H9 (cell line): ENCODE results near the gene SPX. TPM values are rescaled to one million over a fixed set of nuclear protein-coding genes. Genes with fewer than 3 reads are reported as not detected.

Source experiments
- DNase-seq: peaks from one replicate; pipeline ENCODE4 v3.0.0-alpha.2; 2017
- H2AFZ ChIP-seq: one replicate; pipeline ENCODE4 v1.6.1; 2013; ENCODE audit warnings: mild to moderate bottlenecking, low read length, control low read depth, moderate library complexity
- H2AK5ac ChIP-seq: 2 replicates; pipeline ENCODE4 v1.6.1; 2013; ENCODE audit warnings: low read length, control low read depth, mixed read lengths; ENCODE audit not compliant: insufficient read length
- H2BK120ac ChIP-seq: one replicate; pipeline ENCODE4 v1.6.1; 2013; ENCODE audit warnings: low read depth, mild to moderate bottlenecking, low read length, control low read depth, inconsistent platforms; ENCODE audit not compliant: poor library complexity, severe bottlenecking
- H2BK12ac ChIP-seq: 2 replicates; pipeline ENCODE4 v1.6.1; 2013; ENCODE audit warnings: low read length, control low read depth, mixed read lengths, low read depth; ENCODE audit not compliant: insufficient read length
- H2BK15ac ChIP-seq: 2 replicates; pipeline ENCODE4 v1.6.1; 2013; ENCODE audit warnings: low read depth, low read length, control low read depth
- H2BK20ac ChIP-seq: one replicate; pipeline ENCODE4 v1.6.1; 2013; ENCODE audit warnings: low read depth, mild to moderate bottlenecking, low read length, control low read depth, inconsistent platforms; ENCODE audit not compliant: poor library complexity, severe bottlenecking
- H2BK5ac ChIP-seq: 2 replicates; pipeline ENCODE4 v1.6.1; 2013; ENCODE audit warnings: low read length, control low read depth, mixed read lengths; ENCODE audit not compliant: insufficient read length
- H3K14ac ChIP-seq: 2 replicates; pipeline ENCODE4 v1.6.1; 2013; ENCODE audit warnings: low read length, control low read depth; ENCODE audit not compliant: insufficient read depth
- H3K18ac ChIP-seq: 2 replicates; pipeline ENCODE4 v1.6.1; 2013; ENCODE audit warnings: low read depth, mild to moderate bottlenecking, mixed read lengths, low read length, control low read depth; ENCODE audit not compliant: insufficient read length
- H3K23ac ChIP-seq: 2 replicates; pipeline ENCODE4 v1.6.1; 2013; ENCODE audit warnings: low read length, control low read depth, mixed read lengths, low read depth; ENCODE audit not compliant: insufficient read length
- H3K23me2 ChIP-seq: 2 replicates; pipeline ENCODE4 v1.6.1; 2013; ENCODE audit warnings: low read depth, mild to moderate bottlenecking, mixed read lengths, low read length, control low read depth; ENCODE audit not compliant: insufficient read length, poor library complexity, severe bottlenecking
- H3K27ac ChIP-seq: 2 replicates; pipeline ENCODE4 v1.5.1; 2013; ENCODE audit warnings: low read length, control low read depth, mixed read lengths, low read depth; ENCODE audit not compliant: insufficient read length
- H3K27me3 ChIP-seq: 2 replicates; pipeline ENCODE4 v1.6.1; 2013; ENCODE audit warnings: low read length, control low read depth, inconsistent platforms; ENCODE audit not compliant: insufficient read depth
- H3K4ac ChIP-seq: 2 replicates; pipeline ENCODE4 v1.6.1; 2013; ENCODE audit warnings: low read depth, mild to moderate bottlenecking, control low read depth, inconsistent platforms, low read length, moderate library complexity
- H3K4me1 ChIP-seq: 2 replicates; pipeline ENCODE4 v1.6.1; 2013; ENCODE audit warnings: low read length, control low read depth, inconsistent platforms; ENCODE audit not compliant: insufficient read depth
- H3K4me2 ChIP-seq: 2 replicates; pipeline ENCODE4 v1.6.1; 2013; ENCODE audit warnings: low read length, control low read depth, mixed read lengths; ENCODE audit not compliant: insufficient read length, insufficient read depth
- H3K56ac ChIP-seq: 2 replicates; pipeline ENCODE4 v1.6.1; 2013; ENCODE audit warnings: low read depth, mild to moderate bottlenecking, mixed read lengths, low read length, control low read depth; ENCODE audit not compliant: insufficient read length
- H3K79me1 ChIP-seq: 2 replicates; pipeline ENCODE4 v1.6.1; 2013; ENCODE audit warnings: low read depth, mild to moderate bottlenecking, moderate library complexity, low read length, control low read depth, inconsistent platforms; ENCODE audit not compliant: insufficient read depth, poor library complexity, severe bottlenecking
- H3K79me2 ChIP-seq: 2 replicates; pipeline ENCODE4 v1.6.1; 2013; ENCODE audit warnings: low read length, control low read depth, inconsistent platforms; ENCODE audit not compliant: insufficient read depth
- H3K9ac ChIP-seq: 2 replicates; pipeline ENCODE4 v1.6.1; 2013; ENCODE audit warnings: low read length, control low read depth, mixed read lengths; ENCODE audit not compliant: insufficient read length; ENCODE audit errors: extremely low read depth
- H3K9me3 ChIP-seq: one replicate; pipeline ENCODE4 v1.6.1; 2013; ENCODE audit warnings: low read depth, low read length, inconsistent platforms; ENCODE audit not compliant: control insufficient read depth
- H3T11ph ChIP-seq: one replicate; pipeline ENCODE4 v1.6.1; 2013; ENCODE audit warnings: mild to moderate bottlenecking, low read length, control low read depth, inconsistent platforms
- H4K20me1 ChIP-seq: one replicate; pipeline ENCODE4 v1.6.1; 2013; ENCODE audit not compliant: control insufficient read depth, insufficient read length, insufficient read depth
- H4K5ac ChIP-seq: 2 replicates; pipeline ENCODE4 v1.6.1; 2013; ENCODE audit warnings: low read depth, mild to moderate bottlenecking, mixed read lengths, low read length, control low read depth; ENCODE audit not compliant: insufficient read length
- H4K8ac ChIP-seq: replicated peaks from 2 replicates; pipeline ENCODE4 v1.6.1; 2013; ENCODE audit warnings: low read length, control low read depth, mixed read lengths, low read depth; ENCODE audit not compliant: insufficient read length
- H4K91ac ChIP-seq: 2 replicates; pipeline ENCODE4 v1.6.1; 2013; ENCODE audit warnings: low read depth, mild to moderate bottlenecking, moderate library complexity, mixed read lengths, low read length, control low read depth; ENCODE audit not compliant: insufficient read length
- H3K27ac Mint-ChIP-seq, 3 experiments: 2 replicates in 2 of 3; 3 replicates in 1 of 3; pipeline ENCODE4 v1.8.0; 2020 to 2021; ENCODE audit warnings: mixed read lengths in 3 of 3, mild to moderate bottlenecking in 1 of 3, moderate library complexity in 1 of 3
- H3K27me3 Mint-ChIP-seq: 2 replicates; pipeline ENCODE4 v1.8.0; 2021; ENCODE audit warnings: low read depth, mild to moderate bottlenecking, moderate library complexity, mixed read lengths
- H3K36me3 Mint-ChIP-seq, 3 experiments: 2 replicates in 2 of 3; 3 replicates in 1 of 3; pipeline ENCODE4 v1.8.0; 2020 to 2021; ENCODE audit warnings: low read depth in 3 of 3, mixed read lengths in 3 of 3; ENCODE audit not compliant: insufficient read depth in 1 of 3
- H3K4me1 Mint-ChIP-seq, 2 experiments: 2 replicates each; pipeline ENCODE4 v1.8.0; 2020; ENCODE audit warnings: mixed read lengths in 2 of 2
- H3K4me3 Mint-ChIP-seq, 2 experiments: 2 replicates in 1 of 2; 3 replicates in 1 of 2; pipeline ENCODE4 v1.8.0; 2020 to 2021; ENCODE audit warnings: mild to moderate bottlenecking in 2 of 2, mixed read lengths in 2 of 2, moderate library complexity in 1 of 2
- H3K9me3 Mint-ChIP-seq, 2 experiments: 2 replicates in 1 of 2; 3 replicates in 1 of 2; pipeline ENCODE4 v1.8.0; 2020; ENCODE audit warnings: mild to moderate bottlenecking in 2 of 2, mixed read lengths in 2 of 2, moderate library complexity in 1 of 2
- WGBS: extraction: QIAGEN DNeasy Blood & Tissue Kit; methylation state at CpG from one replicate; pipeline ENCODE4 v1.1.7; 2013; ENCODE audit warnings: missing lambda C conversion rate, low lambda C conversion rate, mixed read lengths; ENCODE audit not compliant: insufficient read length; ENCODE audit errors: extremely low coverage; 5-methylcytosine and 5-hydroxymethylcytosine counted together
- total RNA-seq: library from RNA; stranded (reverse); gene quantifications from 2 replicates; pipeline ENCODE4 v1.2.1, GENCODE V29; 2021
- TF ChIP-seq, protein P1 (sequence below): fragments of 200-600 bp; sonication (generic); conservative IDR thresholded peaks from 3 replicates; pipeline ENCODE4 v1.8.0; 2021; ENCODE audit warnings: antibody characterized with exemption, mild to moderate bottlenecking

SPX gene
- total RNA-seq, 1 experiment from 2014 or later = 0.35 TPM

DNA sequence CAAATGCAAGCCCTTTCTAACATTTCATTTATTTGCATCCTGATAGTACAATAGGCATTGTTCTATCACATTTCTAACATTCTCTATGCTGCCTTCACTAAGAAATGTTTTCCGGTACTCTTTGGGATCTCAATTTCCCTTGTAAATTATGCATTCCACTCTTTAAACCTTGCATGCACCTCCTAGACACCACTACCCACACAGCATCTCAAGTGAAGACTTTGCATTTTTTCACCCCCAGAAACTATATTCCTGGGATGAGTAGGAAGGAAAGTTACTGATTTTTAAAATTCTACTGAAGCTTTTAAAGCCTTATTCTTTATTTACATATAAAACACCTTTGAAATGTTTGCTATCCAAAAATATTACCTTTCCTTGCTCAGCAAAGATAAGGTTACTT is 51.4 kb downstream of the SPX start:
- H3T11ph ChIP-seq = no peak overlapping the region
- WGBS = no CpG with 5 or more reads among the region's 1 CpG
- H3K14ac ChIP-seq = no peak overlapping the region
- H3K23me2 ChIP-seq = no peaks in the 10 kb centered on the region
- no peak overlapping the region for H4K8ac ChIP-seq
- no peaks in the 10 kb centered on the region for H3K27me3 Mint-ChIP-seq
- peaks cover 0 to 4% of the 10 kb centered on the region in 2 experiments; a peak in 2 of 4 replicates for H3K4me1 Mint-ChIP-seq
- H3K4me2 ChIP-seq = no peak overlapping the region
- H4K91ac ChIP-seq = no peak overlapping the region
- H3K4ac ChIP-seq = no peak overlapping the region
- DNase-seq = no peak
- no peak overlapping the region for H3K27ac ChIP-seq
- no peak overlapping the region for H2AK5ac ChIP-seq
- no peak overlapping the region for H3K4me3 Mint-ChIP-seq
- H3K9me3 ChIP-seq = no peaks in the 10 kb centered on the region
- H2BK120ac ChIP-seq = no peak overlapping the region
- H3K79me2 ChIP-seq = no peaks in the 10 kb centered on the region
- H3K9me3 Mint-ChIP-seq = no peaks in the 10 kb centered on the region
- no peak overlapping the region for H3K23ac ChIP-seq
- no peak overlapping the region for H2BK20ac ChIP-seq
- no peak overlapping the region for H2AFZ ChIP-seq
- no peaks in the 10 kb centered on the region for H4K20me1 ChIP-seq
- H3K27ac Mint-ChIP-seq = no peak overlapping the region
- H3K27me3 ChIP-seq = no peaks in the 10 kb centered on the region
- no peaks in the 10 kb centered on the region for H3K79me1 ChIP-seq
- no peak overlapping the region for H2BK12ac ChIP-seq
- H3K9ac ChIP-seq = no peak overlapping the region
- no peak overlapping the region for H4K5ac ChIP-seq
- no peaks in the 10 kb centered on the region for H3K36me3 Mint-ChIP-seq
- no peak overlapping the region for H2BK5ac ChIP-seq
- H3K18ac ChIP-seq = no peak overlapping the region
- no peaks in the 10 kb centered on the region for H3K4me1 ChIP-seq
- no peak overlapping the region for H3K56ac ChIP-seq
- TF ChIP-seq, protein P1, sequence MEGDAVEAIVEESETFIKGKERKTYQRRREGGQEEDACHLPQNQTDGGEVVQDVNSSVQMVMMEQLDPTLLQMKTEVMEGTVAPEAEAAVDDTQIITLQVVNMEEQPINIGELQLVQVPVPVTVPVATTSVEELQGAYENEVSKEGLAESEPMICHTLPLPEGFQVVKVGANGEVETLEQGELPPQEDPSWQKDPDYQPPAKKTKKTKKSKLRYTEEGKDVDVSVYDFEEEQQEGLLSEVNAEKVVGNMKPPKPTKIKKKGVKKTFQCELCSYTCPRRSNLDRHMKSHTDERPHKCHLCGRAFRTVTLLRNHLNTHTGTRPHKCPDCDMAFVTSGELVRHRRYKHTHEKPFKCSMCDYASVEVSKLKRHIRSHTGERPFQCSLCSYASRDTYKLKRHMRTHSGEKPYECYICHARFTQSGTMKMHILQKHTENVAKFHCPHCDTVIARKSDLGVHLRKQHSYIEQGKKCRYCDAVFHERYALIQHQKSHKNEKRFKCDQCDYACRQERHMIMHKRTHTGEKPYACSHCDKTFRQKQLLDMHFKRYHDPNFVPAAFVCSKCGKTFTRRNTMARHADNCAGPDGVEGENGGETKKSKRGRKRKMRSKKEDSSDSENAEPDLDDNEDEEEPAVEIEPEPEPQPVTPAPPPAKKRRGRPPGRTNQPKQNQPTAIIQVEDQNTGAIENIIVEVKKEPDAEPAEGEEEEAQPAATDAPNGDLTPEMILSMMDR = no peak
- no peak overlapping the region for H2BK15ac ChIP-seq
